ENCODE results near the gene PID1. TPM values are rescaled to one million over a fixed set of nuclear protein-coding genes. Genes with fewer than 3 reads are reported as not detected.

The PID1 gene
- polyA plus RNA-seq, 1 donor: 12.4 TPM

GRCh38 chr2:229022652-229023051 is 248.4 kb downstream of the PID1 start:
- H3K27ac ChIP-seq (ENCODE audit: low read length): no peak overlapping the region
- H3K4me3 ChIP-seq (ENCODE audit: low read length): no peak overlapping the region
- no peaks in the 10 kb centered on the region for H3K9me3 ChIP-seq (ENCODE audit: control insufficient read depth, low read depth, low read length)
- H3K36me3 ChIP-seq (ENCODE audit: control insufficient read depth, insufficient read depth, low read length): peaks cover 6% of the 10 kb centered on the region
- peaks cover 8% of the 10 kb centered on the region for H3K4me1 ChIP-seq (ENCODE audit: control insufficient read depth, insufficient read depth, low read length)
- H3K27me3 ChIP-seq (ENCODE audit: control insufficient read depth, insufficient read depth, low read length): no peaks in the 10 kb centered on the region
- no peak for DNase-seq
- no CpG with 5 or more reads among the region's 1 CpG for WGBS (ENCODE audit: insufficient coverage, low lambda C conversion rate)

- DNase-seq: no peak
- no peak overlapping the region for H3K27ac ChIP-seq (ENCODE audit: low read length)
- H3K4me3 ChIP-seq (ENCODE audit: low read length): no peak overlapping the region
- WGBS (ENCODE audit: insufficient coverage, low lambda C conversion rate): 83% methylated on average over 1 of the region's 5 CpGs
- H3K4me1 ChIP-seq (ENCODE audit: control insufficient read depth, insufficient read depth, low read length): peaks cover 2% of the 10 kb centered on the region
- peaks cover 6% of the 10 kb centered on the region for H3K36me3 ChIP-seq (ENCODE audit: control insufficient read depth, insufficient read depth, low read length)
- H3K9me3 ChIP-seq (ENCODE audit: control insufficient read depth, low read depth, low read length): no peaks in the 10 kb centered on the region
- H3K27me3 ChIP-seq (ENCODE audit: control insufficient read depth, insufficient read depth, low read length): no peaks in the 10 kb centered on the region
Measured at GRCh38 chr2:229022071-229022470, 249.0 kb downstream of the PID1 start.

- 83% methylated on average over 1 of the region's 1 CpG for WGBS (ENCODE audit: insufficient coverage, low lambda C conversion rate)
Measured at GRCh38 chr2:229009816-229010215, 261.3 kb downstream of the PID1 start.

DNA sequence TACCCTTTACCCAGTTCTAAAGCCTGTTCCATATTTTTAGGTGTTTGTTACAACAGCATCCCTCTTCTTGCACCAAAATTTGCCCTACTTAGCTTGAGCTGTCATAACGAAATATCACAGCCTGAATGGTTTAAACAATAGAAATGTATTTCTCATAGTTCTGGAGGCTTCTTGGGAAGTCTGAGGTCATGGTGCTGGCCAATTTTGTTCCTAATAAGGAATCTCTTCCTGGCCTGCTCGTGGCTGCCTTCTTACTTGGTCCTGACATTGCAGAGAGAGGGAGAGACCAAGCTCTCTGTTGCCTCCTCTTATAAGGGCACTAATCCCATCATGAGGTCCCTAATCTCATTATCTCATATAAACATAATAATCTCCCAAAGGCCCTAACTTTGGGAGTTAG is 267.8 kb downstream of the PID1 start:
- no peak overlapping the region for H3K4me3 ChIP-seq (ENCODE audit: low read length)
- peaks cover 4% of the 10 kb centered on the region for H3K9me3 ChIP-seq (ENCODE audit: control insufficient read depth, low read depth, low read length)
- H3K27me3 ChIP-seq (ENCODE audit: control insufficient read depth, insufficient read depth, low read length): no peaks in the 10 kb centered on the region
- H3K27ac ChIP-seq (ENCODE audit: low read length): no peak overlapping the region
- no peaks in the 10 kb centered on the region for H3K36me3 ChIP-seq (ENCODE audit: control insufficient read depth, insufficient read depth, low read length)
- no peak for DNase-seq
- H3K4me1 ChIP-seq (ENCODE audit: control insufficient read depth, insufficient read depth, low read length): no peaks in the 10 kb centered on the region
- no CpG with 5 or more reads among the region's 2 CpGs for WGBS (ENCODE audit: insufficient coverage, low lambda C conversion rate)

More at GRCh38 chr2:229009816-229010215, 261.3 kb downstream of the PID1 start:
- no peaks in the 10 kb centered on the region for H3K36me3 ChIP-seq (ENCODE audit: control insufficient read depth, insufficient read depth, low read length)
- no peak overlapping the region for H3K4me3 ChIP-seq (ENCODE audit: low read length)
- H3K27ac ChIP-seq (ENCODE audit: low read length): no peak overlapping the region
- no peaks in the 10 kb centered on the region for H3K27me3 ChIP-seq (ENCODE audit: control insufficient read depth, insufficient read depth, low read length)
- DNase-seq: no peak
- H3K9me3 ChIP-seq (ENCODE audit: control insufficient read depth, low read depth, low read length): no peaks in the 10 kb centered on the region
- H3K4me1 ChIP-seq (ENCODE audit: control insufficient read depth, insufficient read depth, low read length): no peaks in the 10 kb centered on the region

- Histone ChIP-seq H3K4me1 (ENCODE audit: control insufficient read depth, insufficient read depth, low read length) (no peaks in the 10 kb centered on the region), H3K9me3 (ENCODE audit: control insufficient read depth, low read depth, low read length) (peaks cover 4% of the 10 kb centered on the region), H3K27me3 (ENCODE audit: control insufficient read depth, insufficient read depth, low read length) (no peaks in the 10 kb centered on the region), H3K27ac (ENCODE audit: low read length) (no peak overlapping the region), H3K36me3 (ENCODE audit: control insufficient read depth, insufficient read depth, low read length) (no peaks in the 10 kb centered on the region), H3K4me3 (ENCODE audit: low read length) (no peak overlapping the region)
- DNase-seq: no peak
- WGBS (ENCODE audit: insufficient coverage, low lambda C conversion rate): no CpG with 5 or more reads among the region's 1 CpG
Measured at GRCh38 chr2:229001196-229001595, 269.9 kb downstream of the PID1 start.

GRCh38 chr2:228999326-228999725 is 271.8 kb downstream of the PID1 start:
- no peaks in the 10 kb centered on the region for H3K27me3 ChIP-seq (ENCODE audit: control insufficient read depth, insufficient read depth, low read length)
- H3K9me3 ChIP-seq (ENCODE audit: control insufficient read depth, low read depth, low read length): peaks cover 4% of the 10 kb centered on the region
- no peak overlapping the region for H3K27ac ChIP-seq (ENCODE audit: low read length)
- no peaks in the 10 kb centered on the region for H3K36me3 ChIP-seq (ENCODE audit: control insufficient read depth, insufficient read depth, low read length)
- no peak overlapping the region for H3K4me3 ChIP-seq (ENCODE audit: low read length)
- no peak for DNase-seq
- H3K4me1 ChIP-seq (ENCODE audit: control insufficient read depth, insufficient read depth, low read length): no peaks in the 10 kb centered on the region
- WGBS (ENCODE audit: insufficient coverage, low lambda C conversion rate): no CpG with 5 or more reads among the region's 1 CpG

DNA sequence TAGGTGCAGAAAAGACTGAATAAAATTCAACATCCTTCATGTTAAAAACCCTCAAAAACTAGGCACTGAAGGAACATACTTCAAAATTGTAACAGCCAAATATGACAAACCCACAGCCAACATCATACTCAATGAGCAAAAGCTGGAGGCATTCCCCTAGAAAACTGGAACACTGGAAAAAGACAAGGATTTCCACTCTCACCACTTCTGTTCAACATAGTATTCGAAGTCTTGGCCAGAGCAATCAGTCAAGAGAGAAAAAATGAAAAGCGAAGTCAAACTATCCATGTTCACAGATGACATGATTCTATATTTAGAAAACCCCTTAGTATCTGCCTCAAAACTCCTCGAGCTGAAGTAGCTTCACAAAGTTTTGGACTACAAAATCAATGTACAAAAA is 282.3 kb downstream of the PID1 start:
- no peak for DNase-seq
- H3K27ac ChIP-seq (ENCODE audit: low read length): no peak overlapping the region
- H3K4me3 ChIP-seq (ENCODE audit: low read length): no peak overlapping the region
- 43% methylated on average over 2 of the region's 3 CpGs for WGBS (ENCODE audit: insufficient coverage, low lambda C conversion rate)
- peaks cover 12% of the 10 kb centered on the region for H3K9me3 ChIP-seq (ENCODE audit: control insufficient read depth, low read depth, low read length)
- no peaks in the 10 kb centered on the region for H3K27me3 ChIP-seq (ENCODE audit: control insufficient read depth, insufficient read depth, low read length)
- no peaks in the 10 kb centered on the region for H3K4me1 ChIP-seq (ENCODE audit: control insufficient read depth, insufficient read depth, low read length)
- H3K36me3 ChIP-seq (ENCODE audit: control insufficient read depth, insufficient read depth, low read length): no peaks in the 10 kb centered on the region

DNA sequence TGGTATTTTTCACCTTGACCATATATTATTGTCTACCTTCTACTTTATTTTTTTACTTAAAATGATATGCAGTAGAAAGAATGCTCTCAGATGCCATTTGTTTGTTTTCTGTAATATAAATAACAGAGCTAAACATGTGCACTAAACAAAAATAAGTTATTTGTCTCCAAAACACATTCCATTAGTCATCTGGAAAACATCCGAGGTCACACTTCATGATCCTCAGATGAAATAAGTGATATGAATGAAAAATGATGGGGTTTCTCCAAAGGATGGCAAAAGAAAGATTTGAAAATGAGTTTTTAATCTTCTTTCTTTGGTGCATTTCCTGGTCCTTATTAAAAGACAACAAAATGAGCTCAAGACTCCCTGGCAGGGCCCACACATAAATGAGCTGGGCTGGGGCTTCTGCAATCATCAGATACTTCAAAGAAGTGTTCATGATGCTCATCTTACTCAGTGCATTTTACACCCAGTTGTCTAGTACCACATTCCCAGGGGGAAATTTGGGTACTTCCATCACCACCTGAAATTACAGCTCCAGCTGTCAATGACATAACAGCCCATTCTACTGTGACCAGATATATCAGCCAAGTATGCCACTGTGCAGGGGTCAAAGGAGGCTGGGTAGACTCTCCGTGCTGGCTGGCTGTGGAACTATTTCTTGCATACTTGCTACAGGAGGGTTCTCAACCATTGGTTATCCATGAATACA is 283.5 kb downstream of the PID1 start:
- no peaks in the 10 kb centered on the region for H3K4me1 ChIP-seq (ENCODE audit: control insufficient read depth, insufficient read depth, low read length)
- peaks cover 8% of the 10 kb centered on the region for H3K9me3 ChIP-seq (ENCODE audit: control insufficient read depth, low read depth, low read length)
- WGBS (ENCODE audit: insufficient coverage, low lambda C conversion rate): 86% methylated on average over 1 of the region's 2 CpGs
- no peak overlapping the region for H3K4me3 ChIP-seq (ENCODE audit: low read length)
- H3K27ac ChIP-seq (ENCODE audit: low read length): no peak overlapping the region
- H3K27me3 ChIP-seq (ENCODE audit: control insufficient read depth, insufficient read depth, low read length): no peaks in the 10 kb centered on the region
- no peaks in the 10 kb centered on the region for H3K36me3 ChIP-seq (ENCODE audit: control insufficient read depth, insufficient read depth, low read length)
- DNase-seq: no peak

- peaks cover 5% of the 10 kb centered on the region for H3K9me3 ChIP-seq (ENCODE audit: control insufficient read depth, low read depth, low read length)
- no peak overlapping the region for H3K4me3 ChIP-seq (ENCODE audit: low read length)
- no peaks in the 10 kb centered on the region for H3K27me3 ChIP-seq (ENCODE audit: control insufficient read depth, insufficient read depth, low read length)
- H3K36me3 ChIP-seq (ENCODE audit: control insufficient read depth, insufficient read depth, low read length): no peaks in the 10 kb centered on the region
- no peak overlapping the region for H3K27ac ChIP-seq (ENCODE audit: low read length)
- H3K4me1 ChIP-seq (ENCODE audit: control insufficient read depth, insufficient read depth, low read length): no peaks in the 10 kb centered on the region
- DNase-seq: no peak
- WGBS (ENCODE audit: insufficient coverage, low lambda C conversion rate): 60% methylated on average over 1 of the region's 1 CpG
Measured at GRCh38 chr2:228986961-228987360, 284.1 kb downstream of the PID1 start.

- WGBS (ENCODE audit: insufficient coverage, low lambda C conversion rate): 100% methylated on average over 1 of the region's 4 CpGs
- Histone ChIP-seq H3K27ac (ENCODE audit: low read length) (no peak overlapping the region), H3K27me3 (ENCODE audit: control insufficient read depth, insufficient read depth, low read length) (no peaks in the 10 kb centered on the region), H3K36me3 (ENCODE audit: control insufficient read depth, insufficient read depth, low read length) (no peaks in the 10 kb centered on the region), H3K9me3 (ENCODE audit: control insufficient read depth, low read depth, low read length) (peaks cover 5% of the 10 kb centered on the region), H3K4me3 (ENCODE audit: low read length) (no peak overlapping the region), H3K4me1 (ENCODE audit: control insufficient read depth, insufficient read depth, low read length) (no peaks in the 10 kb centered on the region)
- DNase-seq: no peak
Measured at GRCh38 chr2:228983700-228984099, 287.4 kb downstream of the PID1 start.

GRCh38 chr2:228974169-228974568 is 296.9 kb downstream of the PID1 start:
- no peak for DNase-seq
- H3K36me3 ChIP-seq (ENCODE audit: control insufficient read depth, insufficient read depth, low read length): no peaks in the 10 kb centered on the region
- H3K4me1 ChIP-seq (ENCODE audit: control insufficient read depth, insufficient read depth, low read length): no peaks in the 10 kb centered on the region
- H3K27me3 ChIP-seq (ENCODE audit: control insufficient read depth, insufficient read depth, low read length): no peaks in the 10 kb centered on the region
- no peak overlapping the region for H3K4me3 ChIP-seq (ENCODE audit: low read length)
- no peak overlapping the region for H3K27ac ChIP-seq (ENCODE audit: low read length)
- no peaks in the 10 kb centered on the region for H3K9me3 ChIP-seq (ENCODE audit: control insufficient read depth, low read depth, low read length)
- WGBS (ENCODE audit: insufficient coverage, low lambda C conversion rate): 86% methylated on average over 1 of the region's 1 CpG
